T-helper 2 cell (primary cell): Measurements from ENCODE around the gene ZNF341.
A peak's percentile ranks its signal among the peaks of the same experiment; 100 is the strongest.

ENCODE experiments used
- DNase-seq, 5 experiments: peaks; one replicate each; pipeline versions ENCODE4 v3.0.0 to v3.0.0-alpha.2; 2012 to 2022

ZNF341 gene

GRCh38 chr20:33702861-33703260, 28.9 kb upstream of the ZNF341 start:
- DNase-seq, result no peak

- DNase-seq, result no peak
These were observed 28.2 kb upstream of the ZNF341 start for GRCh38 chr20:33703498-33704137.

GRCh38 chr20:33704197-33704924, 27.4 kb upstream of the ZNF341 start:
- no peak for DNase-seq

- no peak for DNase-seq
These were observed 24.1 kb upstream of the ZNF341 start for GRCh38 chr20:33707668-33708067.

GRCh38 chr20:33709398-33709797, 22.4 kb upstream of the ZNF341 start:
- DNase-seq, result no peak

- no peak for DNase-seq
These were observed 21.8 kb upstream of the ZNF341 start for GRCh38 chr20:33709905-33710541.

GRCh38 chr20:33710681-33711445, 20.9 kb upstream of the ZNF341 start:
- no peak for DNase-seq

- DNase-seq, result no peak
These were observed 20.4 kb upstream of the ZNF341 start for GRCh38 chr20:33711446-33711738.

- DNase-seq, result no peak
These were observed 17.9 kb upstream of the ZNF341 start for GRCh38 chr20:33713865-33714367.

- DNase-seq, result no peak
These were observed 15.3 kb upstream of the ZNF341 start for GRCh38 chr20:33716498-33716897.

- DNase-seq, result peak in 1 of 5 experiments; percentile 12
These were observed 12.4 kb upstream of the ZNF341 start for GRCh38 chr20:33719277-33719988.

GRCh38 chr20:33719989-33720709, 11.6 kb upstream of the ZNF341 start, which contains the start of gene PXMP4:
TSS of gene PXMP4 (minus strand) at chr20:33720310. CDS start at chr20:33720207, 103 bp downstream.
- DNase-seq, result peak; percentile 64 to 98 (median 82)

GRCh38 chr20:33721391-33722140, 10.2 kb upstream of the ZNF341 start:
- DNase-seq, result no peak

GRCh38 chr20:33724439-33725094, 7.2 kb upstream of the ZNF341 start:
- no peak for DNase-seq

- DNase-seq, result no peak
These were observed 6.1 kb upstream of the ZNF341 start for GRCh38 chr20:33725607-33726264.

- no peak for DNase-seq
These were observed 4.7 kb upstream of the ZNF341 start for GRCh38 chr20:33727115-33727479.

- DNase-seq, result no peak
These were observed 4.0 kb upstream of the ZNF341 start for GRCh38 chr20:33727806-33728205.

- no peak for DNase-seq
These were observed 3.3 kb upstream of the ZNF341 start for GRCh38 chr20:33728463-33728862.

- DNase-seq, result no peak
These were observed 2.7 kb upstream of the ZNF341 start for GRCh38 chr20:33729101-33729500.
